ENCODE measurements around the gene GPR12.

DNA sequence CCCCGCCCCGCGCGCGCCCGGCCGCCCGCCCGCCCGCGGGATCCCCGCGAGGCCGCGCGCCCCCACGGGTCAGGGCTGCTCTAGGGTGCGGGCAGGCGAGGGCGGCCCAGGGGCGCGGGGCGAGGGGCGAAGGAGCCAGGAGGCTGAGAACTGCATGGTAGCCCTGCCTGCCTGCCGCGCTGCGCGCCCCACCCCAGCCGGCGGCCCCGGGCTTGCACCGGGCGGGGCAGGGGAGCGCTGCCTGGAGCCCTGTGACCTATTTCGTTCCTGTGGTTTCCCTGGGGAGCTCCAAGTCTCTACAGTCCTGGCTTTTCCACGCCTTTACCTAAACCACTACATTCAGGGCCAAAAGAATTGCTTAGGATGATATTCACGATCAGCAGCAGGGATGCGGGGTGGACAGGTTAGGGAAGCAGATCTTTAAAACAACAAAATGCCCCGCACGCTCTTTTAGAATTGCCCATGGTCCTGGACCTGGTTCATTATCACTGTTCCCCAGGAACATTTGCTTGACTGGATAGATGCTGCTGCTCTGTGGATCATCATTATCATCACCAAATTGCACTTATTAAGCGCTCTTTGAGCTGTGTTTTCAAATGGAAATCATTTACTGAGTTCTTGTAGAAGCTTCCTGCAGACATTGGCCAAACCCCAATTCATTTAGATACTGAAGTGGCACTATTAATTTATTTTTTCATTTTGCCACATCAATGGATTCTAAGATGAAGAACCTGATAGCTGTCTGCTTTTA lies 421 bp upstream of the GPR12 start:
- TF ChIP-seq, protein P1, sequence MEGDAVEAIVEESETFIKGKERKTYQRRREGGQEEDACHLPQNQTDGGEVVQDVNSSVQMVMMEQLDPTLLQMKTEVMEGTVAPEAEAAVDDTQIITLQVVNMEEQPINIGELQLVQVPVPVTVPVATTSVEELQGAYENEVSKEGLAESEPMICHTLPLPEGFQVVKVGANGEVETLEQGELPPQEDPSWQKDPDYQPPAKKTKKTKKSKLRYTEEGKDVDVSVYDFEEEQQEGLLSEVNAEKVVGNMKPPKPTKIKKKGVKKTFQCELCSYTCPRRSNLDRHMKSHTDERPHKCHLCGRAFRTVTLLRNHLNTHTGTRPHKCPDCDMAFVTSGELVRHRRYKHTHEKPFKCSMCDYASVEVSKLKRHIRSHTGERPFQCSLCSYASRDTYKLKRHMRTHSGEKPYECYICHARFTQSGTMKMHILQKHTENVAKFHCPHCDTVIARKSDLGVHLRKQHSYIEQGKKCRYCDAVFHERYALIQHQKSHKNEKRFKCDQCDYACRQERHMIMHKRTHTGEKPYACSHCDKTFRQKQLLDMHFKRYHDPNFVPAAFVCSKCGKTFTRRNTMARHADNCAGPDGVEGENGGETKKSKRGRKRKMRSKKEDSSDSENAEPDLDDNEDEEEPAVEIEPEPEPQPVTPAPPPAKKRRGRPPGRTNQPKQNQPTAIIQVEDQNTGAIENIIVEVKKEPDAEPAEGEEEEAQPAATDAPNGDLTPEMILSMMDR (IDR thresholded peaks at IDR 0.05): no peak
- TF ChIP-seq POLR2AphosphoS5 (IDR thresholded peaks at IDR 0.05): no peak
